NCI-H2029 treated with DMSO at 0.1 percent for 48 hours (cell line): ENCODE data around the gene RPH3AL.
"Not testable (repeated sequence)": the region's sequence is repeated elsewhere in the genome, so short reads cannot be mapped to it uniquely, and the experiment has no call there.

Experiments used
- DNase-seq: peaks from one replicate; lab custom pipeline; 2025; lab: John Stamatoyannopoulos, UW

Gene RPH3AL

DNA sequence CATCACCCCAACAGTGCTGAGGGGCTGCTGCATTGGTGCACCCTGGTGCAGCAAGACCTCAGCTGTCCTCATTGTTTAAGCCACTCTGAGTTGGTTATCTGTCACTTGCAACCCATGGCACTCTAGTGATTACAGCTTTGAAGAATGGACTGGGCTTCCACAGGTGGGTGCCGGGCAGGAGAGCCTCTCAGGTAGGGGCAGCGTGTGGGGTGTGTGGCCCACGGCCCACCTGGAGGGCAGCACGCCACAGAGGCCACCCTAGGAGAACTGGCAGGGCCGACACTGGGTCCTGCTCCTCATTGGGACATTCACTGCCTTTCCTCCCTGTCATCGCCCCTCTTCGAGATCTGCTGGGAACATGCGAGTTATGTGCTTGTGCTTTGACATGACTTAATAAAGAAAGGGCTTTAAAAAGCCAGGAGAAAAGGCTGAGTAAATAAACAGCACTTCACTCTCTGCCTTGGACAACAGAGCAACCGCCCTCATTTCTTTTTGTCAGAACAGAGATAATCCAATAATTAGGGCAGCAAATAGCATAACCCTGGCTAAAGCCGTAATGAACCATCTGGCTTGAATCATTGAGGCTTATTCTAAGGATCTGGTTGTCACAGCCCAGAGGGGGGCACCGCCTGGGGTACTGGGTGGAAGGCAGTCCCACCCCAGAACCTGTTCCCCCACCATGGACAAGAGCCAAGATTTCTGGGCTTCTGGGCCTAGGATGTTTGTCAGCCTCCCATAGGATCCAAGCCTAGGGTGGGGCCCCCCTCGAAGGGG, 174.1 kb downstream of the RPH3AL start:
- DNase-seq = no peak

GRCh38 chr17:177762-178161, 174.8 kb downstream of the RPH3AL start:
- no peak for DNase-seq

DNA sequence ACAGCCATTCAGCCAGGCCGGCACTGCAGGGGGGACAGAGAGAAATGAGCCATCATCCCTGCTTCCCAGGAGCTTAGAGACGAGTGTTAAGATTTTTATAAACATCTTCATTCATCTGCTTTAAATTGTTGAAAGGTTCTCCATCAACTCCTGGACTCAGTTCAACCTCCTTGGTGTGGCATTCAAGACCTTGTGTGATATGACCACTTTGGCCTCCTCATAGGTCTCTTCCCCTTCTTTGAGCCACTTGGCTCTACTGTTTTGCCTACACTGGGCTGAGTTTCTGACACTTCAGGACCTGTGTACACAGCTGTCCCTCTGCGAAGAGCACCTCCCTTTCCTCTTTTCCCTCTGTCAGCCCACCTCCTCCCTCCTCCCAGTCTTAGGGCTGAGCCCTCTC, 175.5 kb downstream of the RPH3AL start:
- DNase-seq = no peak

GRCh38 chr17:173166-173911, 179.3 kb downstream of the RPH3AL start:
- no peak for DNase-seq

DNA sequence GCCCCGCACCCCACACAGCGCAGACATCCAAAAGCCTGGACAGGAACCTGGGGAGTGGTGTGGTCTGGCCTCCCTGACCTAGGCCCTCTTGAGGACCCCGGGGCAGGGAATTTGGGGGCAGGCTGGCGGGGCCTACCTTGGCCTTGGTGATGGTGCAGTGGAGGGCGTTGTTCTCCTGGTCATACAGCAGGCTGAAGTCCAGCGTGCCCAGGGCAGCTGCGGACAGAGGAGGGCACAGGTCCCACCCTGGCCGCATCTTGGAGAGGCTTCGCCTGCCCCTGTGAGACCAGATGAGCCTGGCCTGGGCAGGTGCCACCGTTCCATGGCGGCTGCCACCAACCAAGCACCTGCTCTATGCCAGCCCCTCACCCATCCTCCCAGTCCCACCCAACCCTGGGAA, 180.2 kb downstream of the RPH3AL start:
- DNase-seq = no peak

DNA sequence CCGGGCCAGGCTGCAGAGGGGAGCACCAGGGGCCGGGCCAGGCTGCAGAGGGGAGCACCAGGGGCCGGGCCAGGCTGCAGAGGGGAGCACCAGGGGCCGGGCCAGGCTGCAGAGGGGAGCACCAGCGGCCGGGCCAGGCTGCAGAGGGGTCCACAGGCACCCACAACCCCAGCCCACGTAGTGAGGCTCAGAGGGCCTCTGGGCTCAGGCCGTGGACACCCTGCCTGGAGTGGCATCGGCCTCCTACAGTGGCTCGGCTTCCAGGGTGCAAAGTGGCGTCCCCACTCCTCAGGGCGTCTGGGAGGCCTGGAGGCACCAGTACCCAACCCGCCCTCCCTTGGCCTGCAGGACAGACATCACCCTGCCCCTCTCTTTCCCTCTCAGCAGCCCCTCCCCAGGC, 180.7 kb downstream of the RPH3AL start:
- no peak for DNase-seq

DNA sequence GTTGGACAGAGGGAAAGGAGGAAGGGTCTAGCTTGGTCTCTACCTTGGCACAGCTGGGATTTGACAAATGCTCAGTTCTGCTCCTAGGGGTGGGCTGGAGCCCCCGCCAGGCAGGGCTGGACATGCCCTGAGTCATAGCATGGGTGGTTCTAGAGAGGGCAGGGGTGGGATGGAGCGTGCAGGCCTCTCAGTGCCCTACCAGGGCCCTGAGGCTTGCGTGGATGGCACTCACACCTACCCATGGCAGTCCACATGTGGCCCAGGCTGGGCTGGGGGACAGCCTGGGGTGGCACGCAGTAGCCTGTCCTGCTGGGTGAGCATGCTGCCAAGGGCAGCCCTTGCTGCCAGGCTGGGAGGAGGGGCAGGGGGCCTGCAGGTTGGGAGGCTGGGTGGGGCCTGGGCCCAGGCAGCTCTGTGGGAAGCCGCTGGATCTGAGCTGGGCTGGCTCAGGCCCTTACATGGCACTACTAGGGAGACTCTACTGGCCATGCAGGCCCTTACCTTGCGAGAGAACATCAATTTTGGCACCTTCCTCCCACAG, 182.4 kb downstream of the RPH3AL start:
- DNase-seq = no peak

- DNase-seq = not testable (repeated sequence)
These were observed 184.0 kb downstream of the RPH3AL start for GRCh38 chr17:168614-169013.

GRCh38 chr17:165939-166338, 186.7 kb downstream of the RPH3AL start:
- no peak for DNase-seq

DNA sequence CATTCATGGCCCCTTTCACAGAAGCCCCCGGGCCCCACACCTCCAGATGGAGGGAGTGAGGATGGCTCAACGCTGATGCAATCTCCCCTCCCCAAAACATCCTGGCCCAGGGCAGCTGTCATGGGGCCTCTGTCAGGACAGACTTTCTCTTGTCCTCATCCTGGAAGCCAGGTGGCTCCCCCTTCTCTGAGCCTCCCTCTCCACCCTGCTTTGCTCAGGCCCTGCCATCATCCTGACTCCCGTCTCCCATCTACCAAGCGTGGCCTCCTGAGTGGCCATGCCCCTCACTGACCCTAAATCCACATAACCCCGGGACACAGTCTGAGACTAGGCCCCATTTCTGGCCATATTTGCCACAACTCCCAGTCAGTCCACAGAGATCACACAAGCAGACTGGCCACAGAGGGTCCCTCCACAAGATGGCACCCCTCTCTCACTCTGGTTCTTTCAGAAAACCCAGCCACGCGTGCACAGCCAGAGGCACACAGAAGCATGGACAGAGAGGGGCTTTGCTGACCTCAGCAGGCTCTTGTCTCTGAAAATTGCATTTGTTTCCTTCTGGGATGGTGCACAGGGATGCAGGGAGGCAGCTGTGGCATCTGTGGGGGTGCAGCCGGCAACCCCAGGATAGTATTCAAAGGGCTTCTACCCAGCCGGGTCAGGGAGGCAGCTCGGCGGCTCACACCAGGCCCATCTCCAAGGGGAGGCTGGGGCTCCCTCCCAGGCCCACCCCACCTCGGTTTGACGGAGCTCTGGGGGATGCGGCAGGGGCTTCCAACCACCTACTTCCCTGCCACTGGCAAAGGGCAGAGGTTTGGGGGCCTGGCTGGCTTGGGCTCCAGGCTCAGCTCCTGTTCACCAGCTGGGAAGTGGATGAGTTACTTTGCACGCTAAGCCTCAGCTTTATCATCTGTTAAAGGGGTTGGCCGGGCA, 188.0 kb downstream of the RPH3AL start:
- no peak for DNase-seq

GRCh38 chr17:163514-164098, 189.0 kb downstream of the RPH3AL start:
- DNase-seq = no peak

DNA sequence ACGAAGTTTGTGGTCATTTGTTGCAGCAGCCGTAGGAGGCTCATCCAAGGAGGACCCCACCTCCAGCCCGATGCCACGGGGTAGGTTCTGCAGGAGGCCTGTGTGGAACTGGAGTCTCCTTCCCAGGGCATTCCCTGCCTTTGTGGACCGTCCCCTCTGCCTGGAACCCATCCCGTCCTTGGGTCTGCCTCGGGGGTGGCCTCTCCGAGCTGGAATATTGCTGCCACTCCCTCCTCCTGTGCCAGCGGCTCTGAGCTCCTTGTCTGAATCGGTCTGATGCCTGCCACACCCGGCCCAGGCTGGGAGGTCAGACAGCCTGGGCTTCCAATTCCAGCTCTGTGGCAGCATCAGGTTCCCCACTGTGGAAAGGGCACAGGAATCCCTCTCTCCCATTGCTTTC, 189.9 kb downstream of the RPH3AL start:
- no peak for DNase-seq
